Stimulated activated CD4-positive, alpha-beta T cell treated with anti-CD3 and anti-CD28 coated beads, Interleukin-1b, Interleukin-23, amount 100 ng/mL, for 1 hour (primary cell): ENCODE results near the gene RDH13.

Source experiments
- DNase-seq, 2 donors: peaks; one replicate each; pipeline ENCODE4 v3.0.0-alpha.2; 2020; ENCODE audit warnings: low read depth in 2 of 2

RDH13 gene

DNA sequence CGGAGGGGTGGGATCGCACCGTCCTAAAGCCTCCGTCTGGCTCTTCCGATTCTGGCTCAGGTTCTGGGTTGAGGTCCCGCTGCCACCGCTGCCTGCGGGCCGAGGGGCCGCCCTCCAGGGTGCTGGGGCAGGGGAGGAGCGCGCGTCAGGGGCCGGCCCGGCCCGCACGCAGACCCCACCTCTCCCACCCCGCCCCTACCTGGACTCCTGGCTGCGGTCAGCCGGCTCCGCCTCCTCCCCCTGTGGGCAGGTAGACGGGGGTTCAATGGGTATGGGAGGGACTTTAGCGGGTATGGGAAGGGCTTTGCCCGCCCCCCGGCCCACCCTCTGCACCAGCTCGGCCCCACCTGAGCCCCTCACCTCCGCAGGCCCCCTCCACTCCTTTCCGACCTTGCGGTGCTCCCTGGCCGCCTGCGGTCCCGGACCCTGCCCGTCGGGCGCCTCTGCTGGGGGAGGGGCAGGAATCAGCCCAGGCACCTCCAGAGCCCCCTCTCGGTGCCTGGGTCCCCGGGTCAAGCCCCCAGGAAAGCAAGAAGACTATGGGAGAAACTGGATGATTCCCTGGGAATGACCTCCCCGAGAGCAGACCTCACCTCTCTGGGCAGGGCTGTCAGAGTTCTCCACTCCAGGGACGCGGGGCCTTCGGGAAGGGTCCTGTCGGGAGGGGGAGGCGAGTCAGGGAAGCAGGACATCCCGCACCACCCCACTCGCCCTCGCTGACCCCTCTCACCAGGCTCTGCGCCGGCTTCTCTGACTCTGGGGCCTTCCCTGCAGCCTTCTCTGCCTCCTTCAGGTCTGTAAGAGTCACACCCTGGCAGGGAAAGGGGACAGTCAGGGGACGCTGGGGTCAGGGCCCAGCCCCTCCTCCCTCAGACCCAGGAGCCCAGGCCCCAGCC, 29.7 kb upstream of the RDH13 start:
- DNase-seq, result no peak

DNA sequence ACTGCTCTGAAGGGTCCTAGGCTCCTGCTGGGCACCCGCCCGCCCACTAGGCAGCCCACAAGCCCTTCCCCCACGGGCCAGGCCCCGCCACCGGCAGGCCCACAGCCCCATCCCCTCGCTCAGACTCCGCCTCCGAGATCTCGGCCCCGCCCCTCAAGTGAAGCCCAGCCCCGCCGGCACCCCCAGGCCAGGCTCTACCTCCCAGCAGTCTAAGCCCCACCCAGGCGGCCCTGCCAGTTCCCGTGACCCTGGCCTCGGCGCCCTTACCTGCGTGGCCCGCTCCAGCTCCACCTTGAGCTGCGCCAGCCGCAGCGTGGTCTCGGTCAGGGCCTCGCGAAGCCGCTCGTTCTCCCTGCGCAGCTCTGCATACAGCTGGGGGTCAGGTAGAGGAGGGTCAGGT, 29.0 kb upstream of the RDH13 start:
- DNase-seq, result no peak

DNA sequence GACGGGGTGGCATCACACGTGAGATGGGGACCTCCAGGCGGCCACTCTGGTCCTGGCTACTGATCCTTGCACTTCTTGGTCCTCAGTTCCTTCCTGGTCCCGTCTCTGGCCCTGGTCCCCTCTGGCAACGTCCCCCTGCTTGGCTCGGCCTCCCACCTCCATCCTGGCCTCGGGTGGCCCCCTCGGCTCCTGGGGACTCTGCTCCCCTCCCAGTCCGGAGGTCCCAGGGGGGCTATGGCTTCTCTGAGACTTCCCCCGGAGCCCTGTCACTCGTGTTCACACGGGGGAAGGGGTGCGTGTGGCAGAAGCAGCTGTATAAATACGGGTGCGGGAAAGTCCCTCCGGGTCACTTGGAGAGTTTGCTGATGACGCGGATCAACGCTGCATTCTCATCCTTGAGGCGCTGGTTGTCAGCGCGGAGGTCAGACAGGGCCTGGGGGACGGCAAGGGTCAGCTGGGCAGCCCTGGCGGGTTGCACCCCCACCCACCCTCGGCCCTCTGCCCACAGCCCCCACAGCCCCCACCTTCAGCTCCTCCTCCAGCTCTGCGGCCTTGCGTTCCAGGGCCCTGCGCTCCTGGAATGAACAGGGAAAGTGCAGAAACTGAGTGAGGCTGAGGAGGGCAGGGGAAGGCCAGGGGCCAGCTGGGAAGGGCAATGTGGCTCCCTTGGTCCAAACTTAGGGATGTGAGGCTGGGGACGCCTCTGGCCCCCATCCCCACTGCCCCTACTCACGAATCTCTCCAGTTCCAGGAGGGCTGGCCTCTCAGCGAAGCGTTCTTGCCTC, 28.4 kb upstream of the RDH13 start:
- DNase-seq, result no peak

DNA sequence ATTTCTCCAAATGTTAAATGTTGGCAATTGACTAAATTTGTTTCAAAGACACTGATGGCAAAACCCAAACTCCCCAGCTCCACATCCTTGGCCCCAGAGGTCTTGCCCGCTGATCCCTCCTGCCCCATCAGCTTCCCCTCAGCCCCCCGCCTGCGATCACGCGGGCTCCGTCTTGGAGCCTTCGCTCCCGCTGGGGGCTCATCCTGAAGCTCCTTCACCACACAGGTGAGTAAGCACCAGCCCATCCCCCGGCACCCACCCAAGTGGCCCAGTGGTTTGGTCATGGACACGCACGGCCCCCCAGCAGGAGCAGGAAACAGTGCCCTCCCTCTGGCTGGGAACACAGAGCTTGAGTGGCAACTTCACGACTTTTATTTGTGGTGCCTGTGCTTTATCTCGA, 27.6 kb upstream of the RDH13 start:
- DNase-seq, result no peak

DNA sequence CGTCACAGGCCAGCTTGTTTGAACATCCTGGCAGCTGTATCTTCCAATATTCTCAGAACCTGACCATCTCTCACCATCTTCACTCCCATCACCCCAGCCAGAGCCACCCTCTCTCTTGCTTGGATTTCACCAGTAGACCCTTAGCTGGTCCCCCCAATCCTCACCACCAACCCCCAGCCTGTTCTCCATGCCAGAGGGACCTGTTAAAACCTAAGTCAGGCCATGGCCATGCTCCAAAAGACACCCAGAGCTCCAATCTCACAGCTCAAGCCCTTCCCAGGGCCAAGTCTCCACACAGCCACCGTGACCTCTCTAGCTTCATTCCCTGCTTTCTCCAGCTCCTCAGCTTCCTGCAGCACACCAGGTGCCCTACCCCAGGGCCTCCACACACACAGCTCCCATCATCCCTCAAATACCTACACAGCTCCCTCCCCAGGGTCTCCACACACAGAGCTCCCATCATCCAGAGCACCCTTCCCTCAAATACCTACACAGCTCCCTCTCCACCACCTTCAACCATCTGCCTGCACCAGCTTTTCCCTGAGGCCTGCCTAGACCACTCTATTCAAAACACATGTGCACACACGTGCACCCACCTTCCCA, 26.5 kb upstream of the RDH13 start:
- DNase-seq, result no peak

DNA sequence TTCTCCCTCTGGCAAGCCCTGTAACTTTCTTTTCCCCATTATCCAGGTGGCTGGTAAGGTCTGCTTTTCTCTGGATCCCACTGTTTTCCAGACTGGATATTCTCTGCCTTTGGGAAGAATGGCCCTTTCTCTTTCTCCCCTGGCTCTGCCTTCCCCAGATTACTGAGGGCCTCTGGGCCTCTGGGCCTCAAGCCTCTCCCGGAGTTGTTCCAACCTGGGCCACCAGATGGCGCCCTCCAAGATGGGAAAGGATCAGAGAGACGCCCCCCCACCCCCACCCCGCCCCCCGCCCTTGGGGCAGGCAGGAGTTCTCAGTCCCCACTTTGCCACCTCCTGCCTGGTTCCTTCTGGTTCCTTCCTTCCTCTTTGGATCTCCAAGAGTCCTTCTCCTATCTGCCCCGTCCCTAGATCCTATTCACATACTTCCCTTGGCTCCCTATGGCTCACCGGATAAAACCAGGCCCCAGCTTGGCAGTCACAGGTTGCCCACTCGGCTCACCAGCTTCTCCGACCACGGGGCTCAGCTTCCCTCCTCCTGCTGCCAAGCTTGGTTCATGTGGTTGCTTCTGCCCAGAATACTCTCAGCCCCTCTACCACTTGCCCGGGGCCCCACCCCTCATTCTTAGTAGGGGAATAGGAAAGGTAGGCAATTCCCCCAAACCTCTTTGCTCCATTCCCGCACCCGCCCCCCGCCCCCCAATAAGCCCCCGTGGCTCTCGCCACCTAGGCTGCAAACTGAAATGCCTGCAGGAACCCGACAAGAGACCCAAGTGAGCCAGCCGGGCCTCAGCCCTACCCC, 25.8 kb upstream of the RDH13 start:
- peak; percentile 42 to 84 for DNase-seq

DNA sequence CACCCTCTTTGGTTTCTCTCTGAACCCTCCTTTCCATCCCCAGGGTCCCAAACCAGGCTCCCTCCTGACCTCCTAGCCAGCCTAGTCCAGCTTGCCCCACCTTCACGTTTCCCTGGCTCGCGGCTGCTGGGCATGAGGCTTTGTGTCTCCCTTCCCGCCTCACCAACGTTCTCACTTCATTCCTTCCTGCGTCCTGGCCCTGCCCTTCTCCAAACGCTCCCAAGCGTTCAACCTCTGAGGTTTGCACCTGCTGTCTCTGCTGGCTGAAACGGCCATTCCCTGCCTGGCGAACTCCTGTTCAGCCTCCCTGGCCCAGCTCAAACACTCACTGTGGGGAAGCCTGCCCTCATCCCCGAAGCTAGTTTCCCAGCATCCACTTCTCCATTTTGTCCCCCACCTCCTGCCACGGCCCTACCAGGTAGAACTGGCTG, 25.1 kb upstream of the RDH13 start:
- no peak for DNase-seq

DNA sequence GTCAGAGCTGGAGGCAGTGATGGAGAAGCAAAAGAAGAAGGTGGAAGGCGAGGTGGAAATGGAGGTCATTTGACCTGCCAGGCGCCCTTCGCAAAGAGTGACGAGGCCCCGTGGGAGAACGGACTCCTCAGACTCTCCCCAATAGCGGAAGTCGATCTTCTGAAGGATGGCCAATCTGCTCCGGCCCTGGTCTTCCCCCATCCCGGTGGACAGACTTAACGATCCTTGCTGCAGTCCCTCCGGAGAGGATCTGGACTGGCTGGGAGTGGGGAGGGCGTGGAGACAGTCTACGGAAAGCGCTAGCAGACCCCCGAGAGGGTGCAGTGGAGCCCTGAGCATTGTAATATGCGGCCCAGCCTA, 24.6 kb upstream of the RDH13 start:
- no peak for DNase-seq

DNA sequence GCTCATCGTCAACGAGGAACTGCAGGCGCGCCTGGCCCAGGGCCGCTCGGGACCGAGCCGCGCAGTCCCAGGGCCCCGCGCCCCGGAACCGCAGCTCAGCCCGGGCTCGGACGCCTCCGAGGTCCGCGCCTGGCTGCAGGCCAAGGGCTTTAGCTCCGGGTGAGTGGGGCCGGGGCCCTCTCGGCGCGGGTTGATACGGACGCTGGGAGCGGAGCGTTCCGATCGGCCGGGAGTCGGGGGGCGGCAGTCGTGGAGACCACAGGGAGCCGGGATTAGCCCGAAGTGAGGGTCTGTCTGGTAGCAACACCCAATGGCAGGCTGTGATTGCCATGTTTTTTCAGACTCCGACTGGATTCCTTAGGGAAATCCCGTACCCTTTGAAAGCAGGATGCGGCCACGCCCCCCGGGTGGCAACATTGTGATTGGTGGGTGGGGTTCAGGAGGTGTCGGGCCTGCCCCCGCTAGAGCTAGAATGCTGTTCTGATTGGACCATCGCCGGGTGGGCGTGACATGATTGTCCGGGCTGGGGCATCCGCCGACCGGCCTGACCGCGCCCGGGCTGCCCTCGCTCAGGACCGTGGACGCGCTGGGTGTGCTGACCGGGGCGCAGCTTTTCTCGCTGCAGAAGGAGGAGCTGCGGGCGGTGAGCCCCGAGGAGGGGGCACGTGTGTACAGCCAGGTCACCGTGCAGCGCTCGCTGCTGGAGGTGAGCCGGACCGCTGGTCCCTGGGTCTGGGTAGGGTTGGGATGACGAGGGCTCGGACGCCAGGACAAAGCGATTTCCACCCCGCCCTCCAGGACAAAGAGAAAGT, 24.0 kb upstream of the RDH13 start:
- DNase-seq, result peak in 1 of 2 donors; percentile 27

DNA sequence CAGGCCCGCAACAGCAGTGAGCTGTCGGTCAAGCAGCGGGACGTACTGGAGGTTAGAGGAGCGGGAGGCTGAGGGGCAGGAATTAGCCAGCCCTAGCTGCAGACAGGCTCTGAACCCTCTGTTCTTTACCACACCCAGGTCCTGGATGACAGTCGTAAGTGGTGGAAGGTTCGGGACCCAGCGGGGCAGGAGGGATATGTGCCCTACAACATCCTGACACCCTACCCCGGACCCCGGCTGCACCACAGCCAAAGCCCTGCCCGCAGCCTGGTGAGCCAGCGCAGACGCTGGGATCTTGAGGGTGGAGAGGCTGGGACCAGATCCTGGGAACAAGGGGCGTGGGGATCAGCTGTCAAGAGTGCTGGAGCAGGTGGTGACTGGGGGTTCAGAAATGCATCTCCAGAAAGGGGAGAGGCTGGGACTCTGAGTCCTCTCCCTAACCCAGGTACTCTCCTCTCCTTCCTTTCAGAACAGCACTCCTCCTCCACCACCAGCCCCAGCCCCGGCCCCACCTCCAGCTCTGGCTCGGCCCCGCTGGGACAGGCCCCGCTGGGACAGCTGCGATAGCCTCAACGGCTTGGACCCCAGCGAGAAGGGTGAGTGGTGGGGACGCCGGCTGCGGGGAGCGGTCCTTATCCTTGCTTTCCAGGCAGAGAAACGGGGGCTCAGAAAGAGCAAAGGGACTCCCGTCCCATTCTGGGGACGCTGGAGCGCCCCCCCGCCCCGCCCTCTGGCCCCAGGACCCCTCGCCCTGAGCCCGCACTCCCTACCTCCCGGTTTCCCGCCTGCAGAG, 23.2 kb upstream of the RDH13 start:
- no peak for DNase-seq

DNA sequence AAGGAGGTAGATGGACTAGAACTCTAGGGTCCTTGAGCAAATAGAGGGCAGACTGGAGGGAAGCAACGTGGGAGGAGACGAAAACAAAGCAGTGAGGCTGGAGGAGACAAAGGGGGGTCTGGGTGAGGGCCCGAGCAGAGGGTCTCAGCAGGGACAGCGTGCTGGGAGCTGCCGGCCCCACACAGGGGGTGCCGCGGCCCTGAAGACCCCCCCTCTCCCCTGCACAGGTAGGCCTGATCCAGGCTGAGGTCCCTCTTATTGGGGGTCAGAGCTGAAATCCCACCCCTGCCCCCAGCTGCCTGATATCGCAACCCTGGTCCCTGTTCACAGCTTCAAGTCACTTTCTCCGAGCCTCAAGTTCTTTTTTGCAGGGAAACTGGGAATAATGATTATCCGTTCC, 21.5 kb upstream of the RDH13 start:
- DNase-seq, result no peak

DNA sequence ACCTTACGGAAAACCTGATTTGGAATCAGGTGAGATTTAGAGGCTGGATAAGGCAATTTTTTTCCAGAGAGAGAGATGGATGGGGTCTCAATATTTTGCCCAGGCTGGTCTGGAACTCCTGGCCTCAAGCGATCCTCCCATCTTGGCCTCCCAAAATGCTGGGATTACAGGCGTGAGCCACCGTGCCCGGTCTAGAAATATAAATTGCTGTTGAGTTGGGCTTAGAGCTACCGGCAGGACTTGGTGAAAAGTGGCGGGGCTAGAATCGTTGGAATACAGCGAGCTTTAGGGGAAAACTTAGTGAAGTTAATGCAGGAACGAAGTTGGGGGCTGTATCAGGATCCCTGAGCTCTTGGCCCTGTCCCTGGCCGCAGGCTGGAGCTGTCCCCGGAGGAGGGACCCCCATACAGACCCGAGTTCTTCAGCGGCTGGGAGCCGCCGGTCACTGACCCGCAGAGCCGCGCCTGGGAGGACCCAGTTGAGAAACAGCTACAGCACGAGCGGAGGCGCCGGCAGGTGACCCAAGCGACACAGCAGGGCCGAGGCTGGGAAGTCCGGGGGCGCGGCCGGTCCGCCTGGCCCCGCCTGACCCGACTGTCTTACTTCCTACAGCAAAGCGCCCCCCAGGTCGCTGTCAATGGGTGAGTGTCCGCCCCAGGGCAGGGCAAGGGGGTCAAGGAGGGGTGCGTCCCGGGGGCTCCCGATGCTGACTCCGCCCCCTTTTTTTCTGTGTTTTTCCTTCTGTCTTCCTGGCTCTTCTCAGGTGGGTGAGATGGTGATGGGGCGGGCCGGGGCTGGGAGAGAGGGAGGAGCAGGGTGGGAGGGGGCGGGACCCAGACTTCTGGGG, 20.3 kb upstream of the RDH13 start:
- DNase-seq, result no peak

DNA sequence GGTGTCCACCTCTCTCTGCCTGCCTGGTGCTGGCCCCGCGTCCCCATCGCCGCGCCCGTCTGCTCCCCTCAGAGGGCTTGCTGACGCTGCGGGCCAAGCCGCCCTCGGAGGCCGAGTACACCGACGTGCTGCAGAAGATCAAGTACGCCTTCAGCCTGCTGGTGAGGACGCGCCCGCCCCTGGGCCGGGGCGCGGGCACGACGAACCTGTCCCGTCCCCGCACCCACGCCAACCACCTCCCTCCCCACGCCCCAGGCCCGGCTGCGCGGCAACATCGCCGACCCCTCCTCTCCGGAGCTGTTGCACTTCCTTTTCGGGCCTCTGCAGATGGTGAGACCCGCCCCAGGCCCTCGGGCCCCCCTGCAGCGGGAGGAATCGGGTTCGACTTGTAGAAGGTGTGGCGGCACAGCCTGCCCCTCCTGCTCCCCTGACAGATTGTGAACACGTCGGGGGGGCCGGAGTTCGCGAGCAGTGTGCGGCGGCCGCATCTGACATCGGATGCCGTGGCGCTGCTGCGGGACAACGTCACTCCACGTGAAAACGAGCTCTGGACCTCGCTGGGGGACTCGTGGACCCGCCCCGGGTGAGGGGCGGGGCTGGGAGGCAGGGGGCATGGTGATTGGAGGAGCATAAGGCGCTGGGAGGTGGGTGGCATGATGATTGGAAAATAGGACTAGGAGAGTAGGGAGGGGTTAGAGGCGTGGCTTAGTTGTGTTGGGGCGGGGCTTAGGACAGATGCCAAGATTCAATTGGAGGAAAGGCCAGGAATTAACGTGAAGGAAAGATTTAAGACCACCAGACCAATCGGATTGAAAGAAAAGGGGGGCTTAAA, 19.3 kb upstream of the RDH13 start:
- DNase-seq, result peak in 1 of 2 donors; percentile 20

DNA sequence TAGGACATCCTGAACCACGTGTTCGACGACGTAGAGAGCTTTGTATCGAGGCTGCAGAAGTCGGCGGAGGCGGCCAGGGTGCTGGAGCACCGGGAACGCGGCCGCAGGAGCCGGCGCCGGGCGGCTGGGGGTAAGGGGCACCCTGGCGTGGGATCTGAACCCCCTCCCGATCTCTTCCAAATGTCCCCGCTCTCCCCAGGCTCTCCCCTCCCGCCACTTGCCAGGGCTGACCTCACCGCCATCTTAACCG, 18.7 kb upstream of the RDH13 start:
- DNase-seq, result no peak

DNA sequence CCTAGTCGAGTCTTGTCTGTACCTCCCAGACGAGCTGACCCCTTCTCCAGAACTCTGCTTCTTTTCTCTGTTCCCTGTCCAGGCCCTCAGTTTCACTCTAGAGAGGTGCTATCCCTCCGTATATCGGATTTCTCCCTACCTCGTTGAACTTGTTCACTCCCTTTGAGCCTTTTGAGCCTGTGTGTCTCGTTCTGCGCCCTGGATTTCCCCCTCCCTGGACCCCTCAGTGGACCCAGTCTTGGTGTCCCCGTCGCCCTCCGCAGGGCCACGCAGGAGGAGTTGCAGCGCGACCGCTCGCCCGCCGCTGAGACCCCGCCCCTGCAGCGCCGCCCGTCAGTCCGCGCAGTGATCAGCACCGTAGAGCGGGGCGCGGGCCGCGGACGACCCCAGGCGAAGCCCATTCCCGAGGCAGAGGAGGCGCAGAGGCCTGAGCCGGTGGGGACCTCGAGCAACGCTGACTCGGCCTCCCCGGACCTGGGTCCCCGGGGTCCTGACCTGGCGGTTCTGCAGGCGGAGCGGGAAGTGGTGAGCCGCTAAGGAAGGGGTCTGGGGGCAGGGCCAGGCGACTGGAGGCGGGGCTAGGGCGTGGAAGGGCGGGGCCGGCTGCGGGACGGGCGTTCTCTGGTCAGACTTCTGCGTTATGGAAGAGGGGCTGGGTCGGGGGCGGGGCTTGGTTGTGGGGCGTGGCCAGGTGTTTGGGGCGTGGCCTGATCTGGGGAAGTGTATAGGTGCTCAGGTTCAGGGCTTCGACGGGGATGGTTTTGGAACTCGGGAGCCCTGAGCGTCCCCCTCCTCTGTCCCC, 18.2 kb upstream of the RDH13 start:
- peak; percentile 75 to 79 for DNase-seq

DNA sequence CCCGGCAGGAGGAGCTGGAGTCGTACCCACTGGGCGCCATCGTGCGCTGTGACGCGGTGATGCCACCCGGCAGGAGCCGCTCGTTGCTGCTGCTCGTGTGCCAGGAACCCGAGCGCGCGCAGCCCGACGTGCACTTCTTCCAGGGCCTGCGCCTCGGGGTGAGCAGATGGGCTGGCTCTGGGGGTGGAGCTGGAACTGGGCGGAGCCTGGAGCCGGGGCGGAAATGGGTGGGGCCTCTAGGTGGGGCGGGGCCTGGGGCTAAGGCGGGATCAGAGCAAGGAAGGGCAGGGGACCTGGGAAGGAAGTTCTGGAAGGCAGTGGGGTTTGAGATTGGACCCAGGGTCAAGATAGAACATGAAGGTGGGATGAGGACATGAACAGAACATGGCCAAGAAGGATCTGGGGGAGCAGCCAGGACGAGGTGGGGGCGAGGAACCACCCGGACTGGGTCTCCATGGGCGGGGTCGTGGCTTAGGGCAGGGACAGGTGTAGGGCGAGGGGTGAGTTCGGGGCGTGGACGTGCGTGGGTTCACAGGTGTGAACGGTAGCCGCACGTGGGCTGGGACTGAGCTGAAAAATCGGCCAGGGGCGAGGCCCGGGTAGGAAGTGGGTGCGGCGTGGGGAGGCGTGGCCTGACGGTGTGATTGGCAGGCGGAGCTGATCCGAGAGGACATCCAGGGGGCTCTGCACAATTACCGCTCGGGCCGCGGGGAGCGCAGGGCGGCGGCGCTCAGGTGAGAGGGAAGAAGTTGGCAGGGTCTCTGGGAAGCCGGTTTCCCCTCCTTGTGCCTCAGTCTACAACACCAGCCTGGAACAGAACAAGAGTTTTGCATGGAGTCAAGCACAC, 17.4 kb upstream of the RDH13 start:
- DNase-seq, result peak in 1 of 2 donors; percentile 43
